GM12878 (cell line): ENCODE measurements around the gene ARPC1B. TPM values are rescaled to one million over a fixed set of nuclear protein-coding genes. Genes with fewer than 3 reads are reported as not detected.
A peak's percentile ranks its signal among the peaks of the same experiment; 100 is the strongest.

Experiments
- ATAC-seq: fragments of 200-7000 bp; cut with Tn5 transposase; 3 replicates; pipeline ENCODE4 v1.9.1; 2020; ENCODE audit warnings: mild to moderate bottlenecking, moderate library complexity
- BruUV-seq: library from RNA; stranded (reverse); fragments of 400-500 nt; replicated peaks from 2 replicates; lab custom pipeline; 2021; lab: Mats Ljungman, UMichigan
- CTCF ChIA-PET: fragments of 300-600 bp; sonication (Branson Sonifier 250); formaldehyde crosslinking; extraction: SDS; loops from one replicate; lab custom pipeline; 2021; ENCODE audit warnings: inconsistent platforms; lab: Yijun Ruan, JAX
- POLR2A ChIA-PET: fragments of 350-600 bp; formaldehyde crosslinking; extraction: SDS; loops from one replicate; lab custom pipeline; 2021; ENCODE audit warnings: inconsistent platforms; lab: Charles Lee
- RAD21 ChIA-PET: fragments of 300-600 bp; sonication (Branson Sonifier 250); formaldehyde crosslinking; loops from one replicate; lab custom pipeline; 2023; ENCODE audit warnings: antibody characterized with exemption; ENCODE audit not compliant: unreplicated experiment; lab: Charles Lee
- SMC1A ChIA-PET: fragments of 300-600 bp; sonication (Branson Sonifier 250); formaldehyde crosslinking; loops from one replicate; lab custom pipeline; 2023; ENCODE audit not compliant: unreplicated experiment, uncharacterized antibody; lab: Charles Lee
- DNase-seq: peaks from one replicate; pipeline ENCODE4 v3.0.0-alpha.2; 2011; ENCODE audit warnings: low read depth, low spot score
- FAIRE-seq: peaks from 3 replicates; lab custom pipeline; 2011; peaks lifted over from hg19 to GRCh38; lab: Jason Lieb, UNC
- H2AFZ ChIP-seq: 2 replicates; pipeline ENCODE4 v1.6.0; 2011; ENCODE audit warnings: low read depth, low read length, control low read depth; ENCODE audit not compliant: control insufficient read depth
- H3K27ac ChIP-seq: 2 replicates; pipeline ENCODE4 v1.5.1; 2011; ENCODE audit warnings: control low read depth; ENCODE audit not compliant: control insufficient read depth, insufficient read depth
- H3K27me3 ChIP-seq, 2 experiments: replicated peaks in 1 of 2; 2 replicates each; pipeline versions ENCODE4 v1.6.0 to v1.6.1; 2011; ENCODE audit warnings: low read length in 1 of 2; ENCODE audit not compliant: control insufficient read depth in 2 of 2, insufficient read depth in 2 of 2
- H3K36me3 ChIP-seq, 2 experiments: 2 replicates each; pipeline ENCODE4 v1.5.1; 2011; ENCODE audit warnings: low read length in 1 of 2; ENCODE audit not compliant: control insufficient read depth in 2 of 2, insufficient read depth in 2 of 2
- H3K4me1 ChIP-seq: 2 replicates; pipeline ENCODE4 v1.6.1; 2011; ENCODE audit warnings: mild to moderate bottlenecking, low read length, moderate library complexity, mixed read lengths; ENCODE audit not compliant: control insufficient read depth, insufficient read depth
- H3K4me2 ChIP-seq: 2 replicates; pipeline ENCODE4 v1.6.0; 2011; ENCODE audit warnings: control low read depth; ENCODE audit not compliant: control insufficient read depth, insufficient read depth
- H3K4me3 ChIP-seq: fragments of 200-600 bp; sonication (generic); 2 replicates; pipeline ENCODE4 v1.5.1; 2016
- H3K79me2 ChIP-seq: 2 replicates; pipeline ENCODE4 v1.6.0; 2011; ENCODE audit warnings: low read length; ENCODE audit not compliant: control insufficient read depth, insufficient read depth
- H3K9ac ChIP-seq: 2 replicates; pipeline ENCODE4 v1.8.0; 2011; ENCODE audit warnings: low read length, control low read depth, mixed read lengths; ENCODE audit not compliant: control insufficient read depth, insufficient read depth
- H3K9me3 ChIP-seq: replicated peaks from 3 replicates; pipeline ENCODE4 v1.5.1; 2011; ENCODE audit warnings: mild to moderate bottlenecking, low read length; ENCODE audit not compliant: control insufficient read depth, insufficient read depth
- H4K20me1 ChIP-seq: 2 replicates; pipeline ENCODE4 v1.6.0; 2011; ENCODE audit not compliant: control insufficient read depth, insufficient read depth
- DPF2 ChIP-seq: fragments of 450-650 bp; IDR thresholded peaks from 2 replicates; pipeline ENCODE4 v1.6.1; 2017; ENCODE audit warnings: mild to moderate bottlenecking
- POLR2A ChIP-seq: IDR thresholded peaks from 2 replicates; pipeline ENCODE4 v1.6.1; 2011; ENCODE audit warnings: low read depth, mild to moderate bottlenecking, low read length
- SMAD5 ChIP-seq: IDR thresholded peaks from 2 replicates; pipeline ENCODE4 v1.6.1; 2016; ENCODE audit warnings: antibody characterized with exemption, low read depth
- SMARCA5 ChIP-seq: fragments of 450-650 bp; IDR thresholded peaks from 2 replicates; pipeline ENCODE4 v1.6.1; 2017; ENCODE audit warnings: mild to moderate bottlenecking
- WGBS: methylation state at CpG from one replicate; pipeline ENCODE4 v1.1.6; 2016; ENCODE audit warnings: low lambda C conversion rate; ENCODE audit not compliant: insufficient replicate concordance, insufficient coverage; ENCODE audit errors: missing lambda C conversion rate; 5-methylcytosine and 5-hydroxymethylcytosine counted together
- in situ Hi-C: fragments of 300-500 bp; cut with MboI; formaldehyde crosslinking; loops from 9 replicates; pipeline ENCODE4 v1.14.3; 2018; ENCODE audit warnings: mixed read lengths
- intact Hi-C: fragments of 100-400 bp; cut with micrococcal nuclease; formaldehyde crosslinking; loops from one replicate; pipeline ENCODE4 v1.14.2; 2022; ENCODE audit not compliant: unreplicated experiment
- polyA plus RNA-seq, 11 experiments: library from polyadenylated mRNA; depleted of rRNA in 4 of 11; unstranded in 6 of 11; stranded (reverse) in 5 of 11; fragments of >200 nt; fragmentation: Nextera tagmentation in 4 of 11; fragmentation: Illumina TruSeq in 1 of 11; extraction: Ambion mirVana in 4 of 11; extraction: Trizol in 1 of 11; gene quantifications; 1 replicate in 1 of 11; 2 replicates in 10 of 11; pipeline versions ENCODE4 v1.2.1 to v1.2.3, GENCODE V29; 2011 to 2016; ENCODE audit warnings: inconsistent platforms in 2 of 11, missing spikeins in 2 of 11, low read depth in 1 of 11
- total RNA-seq, 4 experiments: library from RNA; depleted of rRNA in 3 of 4; stranded (reverse); fragments of >200 nt in 3 of 4; fragmentation: Illumina TruSeq in 1 of 4; extraction: Trizol in 1 of 4; gene quantifications; 2 replicates each; pipeline versions ENCODE4 v1.2.1 to v1.2.3, GENCODE V29; 2013 to 2021

Gene ARPC1B
- total and polyA plus RNA-seq, 10 of the 15 experiments (the other 5 are each of a cell fraction or from before 2014, with no cell fraction given): 14.1 to 762 (median 387) TPM

DNA sequence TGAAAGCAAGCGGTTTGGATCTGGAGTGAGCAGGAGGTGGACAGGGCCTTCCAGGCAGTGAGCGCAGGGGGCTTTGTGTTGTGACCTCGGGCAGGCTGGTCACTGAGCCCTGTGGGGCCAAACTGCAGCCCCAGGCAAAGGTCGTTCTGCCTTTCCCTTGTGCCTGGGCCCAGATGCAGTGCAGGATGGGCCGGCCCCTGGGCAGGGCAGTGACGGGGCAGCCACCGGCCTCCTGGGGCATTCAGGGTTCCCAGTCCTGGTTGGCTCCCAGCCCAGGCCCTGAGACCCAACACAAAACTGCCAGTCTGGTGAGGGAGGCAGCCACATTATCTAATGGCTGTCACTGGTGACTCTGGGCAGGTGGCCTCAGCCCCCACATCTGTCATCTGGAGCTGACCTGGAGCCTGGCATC lies 7.1 kb downstream of the ARPC1B start:
- H3K27me3 ChIP-seq: no peaks in the 10 kb centered on the region
- H3K9ac ChIP-seq: peak overlapping the region; percentile 95
- RAD21 ChIA-PET: no interaction called here
- TF ChIP-seq POLR2A (no peak), SMAD5 (0 out of 2 replicates have a peak, but pooled peaks have one; percentile 6)
- H3K4me2 ChIP-seq: peak overlapping the region; percentile 96
- peak overlapping the region; percentile 59 for H3K4me3 ChIP-seq
- peak overlapping the region; percentile 100 for H3K27ac ChIP-seq
- no peak overlapping the region for H2AFZ ChIP-seq
- WGBS: 79% methylated on average over 7 of the region's 7 CpGs
- H4K20me1 ChIP-seq: no peaks in the 10 kb centered on the region
- in situ Hi-C loops: no loop called here
- intact Hi-C loops: loop anchor here (2.0 kb wide), 1 partner anchor 27 kb away; the partner anchor contains the start of genes BUD31 and PDAP1
- peaks cover 64% of the 10 kb centered on the region for H3K79me2 ChIP-seq
- CTCF ChIA-PET: no interaction called here
- peaks cover 7 to 15% of the 10 kb centered on the region in 2 experiments for H3K36me3 ChIP-seq
- POLR2A ChIA-PET: interaction anchor here (0.6 to 1.0 kb wide), 2 partner anchors 26 to 688 kb away, joined by 4 to 5 read pairs; no protein-coding TSS in a partner anchor
- peaks cover 39% of the 10 kb centered on the region for H3K4me1 ChIP-seq
- ATAC-seq: no peak
- SMC1A ChIA-PET: interaction anchor here (1.7 kb wide), 1 partner anchor 27 kb away, joined by 3 read pairs; the partner anchor contains the start of genes BUD31 and PDAP1
- no peaks in the 10 kb centered on the region for H3K9me3 ChIP-seq
- DNase-seq: no peak
- BruUV-seq: no TSS peak
- no peak for FAIRE-seq

GRCh38 chr7:99383203-99383602 lies 8.7 kb downstream of the ARPC1B start:
- ATAC-seq: no peak
- Histone ChIP-seq H3K36me3 (peaks cover 6 to 21% of the 10 kb centered on the region in 2 experiments), H4K20me1 (no peaks in the 10 kb centered on the region), H3K4me1 (peaks cover 33% of the 10 kb centered on the region), H3K27me3 (no peaks in the 10 kb centered on the region)
- RAD21 ChIA-PET: no interaction called here
- SMC1A ChIA-PET: interaction anchor here (1.7 kb wide), 1 partner anchor 26 kb away, joined by 3 read pairs; the partner anchor contains the start of genes BUD31 and PDAP1
- TF ChIP-seq SMARCA5 (no peak), DPF2 (peak; percentile 45; the same call in 1 of the 2 replicates)
- TF ChIP-seq, all 136 proteins: peak for 1
- H3K27ac ChIP-seq: no peak overlapping the region
- no peaks in the 10 kb centered on the region for H3K9me3 ChIP-seq
- ChIA-PET POLR2A (interaction anchor here (1.3 kb wide), 1 partner anchor 26 kb away, joined by 4 read pairs; the partner anchor contains the start of gene BUD31), CTCF (no interaction called here)
- no peak overlapping the region for H3K4me2 ChIP-seq
- H3K4me3 ChIP-seq: no peak overlapping the region
- DNase-seq: no peak
- H3K79me2 ChIP-seq: peaks cover 50% of the 10 kb centered on the region
- FAIRE-seq: no peak
- 86% methylated on average over 10 of the region's 10 CpGs for WGBS
- in situ Hi-C loops: no loop called here
- H3K9ac ChIP-seq: no peak overlapping the region
- BruUV-seq: no TSS peak
- H2AFZ ChIP-seq: no peak overlapping the region
- intact Hi-C loops: no loop called here
